ENCODE data around the gene RNF144A.

DNA sequence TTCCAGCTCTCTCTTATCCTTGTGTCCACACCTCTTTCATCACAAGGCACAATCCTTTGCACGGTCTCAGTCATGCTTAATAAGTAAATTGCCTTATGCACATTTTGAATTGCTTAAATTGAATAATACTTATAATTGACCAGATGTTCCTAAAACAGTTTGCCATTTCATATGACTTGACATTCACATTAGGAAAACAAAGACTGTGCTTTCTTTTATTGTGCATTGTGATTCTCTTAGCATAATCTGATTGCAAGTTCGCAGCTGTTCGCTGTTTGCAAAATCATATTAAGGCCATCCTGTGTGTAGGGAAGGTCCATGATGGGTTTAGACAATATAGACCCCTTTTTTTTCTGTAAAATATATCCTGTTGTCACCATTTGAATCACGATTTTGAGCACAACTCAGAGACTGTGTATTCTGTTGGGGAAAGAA, 75.6 kb downstream of the RNF144A start:
- TF ChIP-seq FOXM1 (IDR thresholded peaks at IDR 0.05; ENCODE audit: borderline replicate concordance, low read depth) (no peak), YY1 (IDR thresholded peaks at IDR 0.05; ENCODE audit: low read depth) (no peak), TAF1 (IDR thresholded peaks at IDR 0.05; ENCODE audit: low read depth) (no peak), RAD21 (IDR thresholded peaks at IDR 0.05; ENCODE audit: low read depth) (no peak), EP300 (IDR thresholded peaks at IDR 0.05; ENCODE audit: borderline replicate concordance) (no peak), CREB1 (IDR thresholded peaks at IDR 0.05; ENCODE audit: low read depth) (no peak), TCF12 (IDR thresholded peaks at IDR 0.05; ENCODE audit: low read depth) (no peak), EGR1 (IDR thresholded peaks at IDR 0.05) (no peak), ZBTB7A (IDR thresholded peaks at IDR 0.05; ENCODE audit: low read depth) (no peak), TEAD4 (IDR thresholded peaks at IDR 0.05) (no peak)
- TF ChIP-seq, protein P1, sequence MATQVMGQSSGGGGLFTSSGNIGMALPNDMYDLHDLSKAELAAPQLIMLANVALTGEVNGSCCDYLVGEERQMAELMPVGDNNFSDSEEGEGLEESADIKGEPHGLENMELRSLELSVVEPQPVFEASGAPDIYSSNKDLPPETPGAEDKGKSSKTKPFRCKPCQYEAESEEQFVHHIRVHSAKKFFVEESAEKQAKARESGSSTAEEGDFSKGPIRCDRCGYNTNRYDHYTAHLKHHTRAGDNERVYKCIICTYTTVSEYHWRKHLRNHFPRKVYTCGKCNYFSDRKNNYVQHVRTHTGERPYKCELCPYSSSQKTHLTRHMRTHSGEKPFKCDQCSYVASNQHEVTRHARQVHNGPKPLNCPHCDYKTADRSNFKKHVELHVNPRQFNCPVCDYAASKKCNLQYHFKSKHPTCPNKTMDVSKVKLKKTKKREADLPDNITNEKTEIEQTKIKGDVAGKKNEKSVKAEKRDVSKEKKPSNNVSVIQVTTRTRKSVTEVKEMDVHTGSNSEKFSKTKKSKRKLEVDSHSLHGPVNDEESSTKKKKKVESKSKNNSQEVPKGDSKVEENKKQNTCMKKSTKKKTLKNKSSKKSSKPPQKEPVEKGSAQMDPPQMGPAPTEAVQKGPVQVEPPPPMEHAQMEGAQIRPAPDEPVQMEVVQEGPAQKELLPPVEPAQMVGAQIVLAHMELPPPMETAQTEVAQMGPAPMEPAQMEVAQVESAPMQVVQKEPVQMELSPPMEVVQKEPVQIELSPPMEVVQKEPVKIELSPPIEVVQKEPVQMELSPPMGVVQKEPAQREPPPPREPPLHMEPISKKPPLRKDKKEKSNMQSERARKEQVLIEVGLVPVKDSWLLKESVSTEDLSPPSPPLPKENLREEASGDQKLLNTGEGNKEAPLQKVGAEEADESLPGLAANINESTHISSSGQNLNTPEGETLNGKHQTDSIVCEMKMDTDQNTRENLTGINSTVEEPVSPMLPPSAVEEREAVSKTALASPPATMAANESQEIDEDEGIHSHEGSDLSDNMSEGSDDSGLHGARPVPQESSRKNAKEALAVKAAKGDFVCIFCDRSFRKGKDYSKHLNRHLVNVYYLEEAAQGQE (IDR thresholded peaks at IDR 0.05; ENCODE audit: low read depth): no peak
- TF ChIP-seq, protein P2, sequence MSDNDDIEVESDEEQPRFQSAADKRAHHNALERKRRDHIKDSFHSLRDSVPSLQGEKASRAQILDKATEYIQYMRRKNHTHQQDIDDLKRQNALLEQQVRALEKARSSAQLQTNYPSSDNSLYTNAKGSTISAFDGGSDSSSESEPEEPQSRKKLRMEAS (IDR thresholded peaks at IDR 0.05): no peak

Measured in Ishikawa (cell line).